GM12878 (cell line): ENCODE data around the gene CFHR5.

Experiments
- FOS ChIP-seq: IDR thresholded peaks from 3 replicates; pipeline ENCODE4 v1.6.1; 2011; ENCODE audit warnings: borderline replicate concordance; ENCODE audit not compliant: insufficient read length; ENCODE audit errors: extremely low read depth
- HDGF ChIP-seq: fragments of 450-650 bp; IDR thresholded peaks from 2 replicates; pipeline ENCODE4 v1.6.1; 2016; ENCODE audit warnings: antibody characterized with exemption
- POLR2A ChIP-seq: IDR thresholded peaks from 2 replicates; pipeline ENCODE4 v1.6.1; 2011; ENCODE audit warnings: low read depth, mild to moderate bottlenecking, low read length
- POU2F2 ChIP-seq: IDR thresholded peaks from 3 replicates; pipeline ENCODE4 v1.6.1; 2011; ENCODE audit warnings: low read depth, mild to moderate bottlenecking, low read length, borderline replicate concordance
- RAD21 ChIP-seq: IDR thresholded peaks from 2 replicates; pipeline ENCODE4 v1.6.1; 2011; ENCODE audit warnings: mild to moderate bottlenecking, low read depth, low read length, moderate library complexity; ENCODE audit not compliant: insufficient read depth
- RFX5 ChIP-seq: IDR thresholded peaks from 2 replicates; pipeline ENCODE4 v1.6.1; 2011; ENCODE audit warnings: low read depth, low read length, improper control_type of control experiment
- SREBF2 ChIP-seq: IDR thresholded peaks from 2 replicates; pipeline ENCODE4 v1.6.1; 2012; ENCODE audit warnings: mild to moderate bottlenecking, low read length
- TAF1 ChIP-seq: IDR thresholded peaks from 2 replicates; pipeline ENCODE4 v1.6.1; 2011; ENCODE audit warnings: mild to moderate bottlenecking, low read depth, low read length, borderline replicate concordance
- TCF7 ChIP-seq: IDR thresholded peaks from 2 replicates; pipeline ENCODE4 v1.6.1; 2014; ENCODE audit warnings: antibody characterized with exemption, borderline replicate concordance
- ZSCAN29 ChIP-seq: fragments of 450-650 bp; IDR thresholded peaks from 2 replicates; pipeline ENCODE4 v1.6.1; 2017; ENCODE audit warnings: mild to moderate bottlenecking, moderate library complexity
- TF ChIP-seq, protein P1 (sequence below), 3 experiments: IDR thresholded peaks in 2 of 3; conservative IDR thresholded peaks in 1 of 3; 2 replicates each; pipeline ENCODE4 v1.5.1; 2011; ENCODE audit warnings: low read depth in 3 of 3, low read length in 3 of 3, mild to moderate bottlenecking in 3 of 3, control low read depth in 2 of 3, moderate library complexity in 2 of 3, inconsistent platforms in 1 of 3, mixed read lengths in 1 of 3; ENCODE audit not compliant: control insufficient read depth in 2 of 3, insufficient read depth in 1 of 3; ENCODE audit errors: extremely low read depth in 1 of 3
- TF ChIP-seq, protein P2 (sequence below): IDR thresholded peaks from 2 replicates; pipeline ENCODE4 v1.6.1; 2011; ENCODE audit warnings: mild to moderate bottlenecking, low read depth, low read length, moderate library complexity; ENCODE audit not compliant: insufficient replicate concordance

DNA sequence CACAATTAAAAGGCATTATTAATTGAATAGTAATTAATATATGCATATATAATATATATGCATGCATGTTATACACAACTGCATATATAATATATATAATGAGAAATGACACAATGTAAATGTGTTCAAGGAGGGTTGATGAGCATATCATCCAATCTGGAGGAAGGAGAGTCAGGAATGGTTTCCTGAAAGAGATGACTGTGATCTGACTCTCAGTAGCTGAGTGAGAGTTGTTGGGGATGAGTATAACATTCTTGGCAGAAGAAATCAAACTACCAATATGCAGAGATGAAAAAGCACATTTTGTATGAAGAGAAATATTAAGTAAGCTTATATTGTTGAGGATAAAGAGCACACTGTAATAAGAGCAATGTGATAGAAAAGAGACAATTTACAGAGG lies 52.4 kb downstream of the CFHR5 start:
- TF ChIP-seq, protein P1, sequence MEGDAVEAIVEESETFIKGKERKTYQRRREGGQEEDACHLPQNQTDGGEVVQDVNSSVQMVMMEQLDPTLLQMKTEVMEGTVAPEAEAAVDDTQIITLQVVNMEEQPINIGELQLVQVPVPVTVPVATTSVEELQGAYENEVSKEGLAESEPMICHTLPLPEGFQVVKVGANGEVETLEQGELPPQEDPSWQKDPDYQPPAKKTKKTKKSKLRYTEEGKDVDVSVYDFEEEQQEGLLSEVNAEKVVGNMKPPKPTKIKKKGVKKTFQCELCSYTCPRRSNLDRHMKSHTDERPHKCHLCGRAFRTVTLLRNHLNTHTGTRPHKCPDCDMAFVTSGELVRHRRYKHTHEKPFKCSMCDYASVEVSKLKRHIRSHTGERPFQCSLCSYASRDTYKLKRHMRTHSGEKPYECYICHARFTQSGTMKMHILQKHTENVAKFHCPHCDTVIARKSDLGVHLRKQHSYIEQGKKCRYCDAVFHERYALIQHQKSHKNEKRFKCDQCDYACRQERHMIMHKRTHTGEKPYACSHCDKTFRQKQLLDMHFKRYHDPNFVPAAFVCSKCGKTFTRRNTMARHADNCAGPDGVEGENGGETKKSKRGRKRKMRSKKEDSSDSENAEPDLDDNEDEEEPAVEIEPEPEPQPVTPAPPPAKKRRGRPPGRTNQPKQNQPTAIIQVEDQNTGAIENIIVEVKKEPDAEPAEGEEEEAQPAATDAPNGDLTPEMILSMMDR (IDR thresholded peaks at IDR 0.05 in 2 of 3, conservative IDR thresholded peaks at IDR 0.05 in 1 of 3; ENCODE audit: control insufficient read depth in 2 of 3, extremely low read depth in 1 of 3, insufficient read depth in 1 of 3, low read depth in 3 of 3, low read length in 3 of 3), result no peak
- TF ChIP-seq FOS (no peak), SREBF2 (no peak), RAD21 (no peak), POLR2A (no peak), TCF7 (no peak), ZSCAN29 (no peak), HDGF (no peak), TAF1 (no peak), POU2F2 (no peak), RFX5 (no peak)
- TF ChIP-seq, protein P2, sequence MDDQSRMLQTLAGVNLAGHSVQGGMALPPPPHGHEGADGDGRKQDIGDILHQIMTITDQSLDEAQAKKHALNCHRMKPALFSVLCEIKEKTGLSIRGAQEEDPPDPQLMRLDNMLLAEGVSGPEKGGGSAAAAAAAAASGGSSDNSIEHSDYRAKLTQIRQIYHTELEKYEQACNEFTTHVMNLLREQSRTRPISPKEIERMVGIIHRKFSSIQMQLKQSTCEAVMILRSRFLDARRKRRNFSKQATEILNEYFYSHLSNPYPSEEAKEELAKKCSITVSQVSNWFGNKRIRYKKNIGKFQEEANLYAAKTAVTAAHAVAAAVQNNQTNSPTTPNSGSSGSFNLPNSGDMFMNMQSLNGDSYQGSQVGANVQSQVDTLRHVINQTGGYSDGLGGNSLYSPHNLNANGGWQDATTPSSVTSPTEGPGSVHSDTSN, result no peak
